Right renal pelvis (tissue), 4 donors: ENCODE data around the gene GLI3. TPM values are rescaled to one million over a fixed set of nuclear protein-coding genes. Genes with fewer than 3 reads are reported as not detected.

Experiments used
- DNase-seq, 4 donors: peaks; one replicate each; pipeline ENCODE4 v3.0.0-alpha.2; 2013; ENCODE audit warnings: low read depth in 4 of 4, low spot score in 3 of 4, missing footprints in 1 of 4
- polyA plus RNA-seq, 4 donors: library from polyadenylated mRNA; unstranded; fragments of 120-200 nt; gene quantifications; one replicate each; pipeline ENCODE4 v1.2.1, GENCODE V29; 2013; ENCODE audit not compliant: insufficient read length in 4 of 4

Gene GLI3
- polyA plus RNA-seq, 4 donors: 13.6 to 17.3 (median 15.1) TPM

- no peak for DNase-seq
Measured at GRCh38 chr7:42017349-42017986, 219.5 kb downstream of the GLI3 start.

- DNase-seq: no peak
Measured at GRCh38 chr7:42016517-42016916, 220.5 kb downstream of the GLI3 start.

GRCh38 chr7:42014625-42015618 lies 222.1 kb downstream of the GLI3 start:
- DNase-seq: no peak

GRCh38 chr7:42012786-42013360 lies 224.1 kb downstream of the GLI3 start:
- DNase-seq: no peak

GRCh38 chr7:42012313-42012712 lies 224.7 kb downstream of the GLI3 start:
- DNase-seq: no peak

GRCh38 chr7:42011846-42012245 lies 225.2 kb downstream of the GLI3 start:
- DNase-seq: no peak

GRCh38 chr7:42010751-42011150 lies 226.3 kb downstream of the GLI3 start:
- no peak for DNase-seq

GRCh38 chr7:42006801-42007513 lies 230.1 kb downstream of the GLI3 start:
- no peak for DNase-seq

- no peak for DNase-seq
Measured at GRCh38 chr7:42002654-42003053, 234.4 kb downstream of the GLI3 start.

- no peak for DNase-seq
Measured at GRCh38 chr7:41999736-42000283, 237.2 kb downstream of the GLI3 start.

- no peak for DNase-seq
Measured at GRCh38 chr7:41998041-41998440, 239.0 kb downstream of the GLI3 start.

- DNase-seq: no peak
Measured at GRCh38 chr7:41997151-41997550, 239.9 kb downstream of the GLI3 start.

GRCh38 chr7:41996381-41997035 lies 240.5 kb downstream of the GLI3 start:
- DNase-seq: no peak

GRCh38 chr7:41995632-41996271 lies 241.3 kb downstream of the GLI3 start:
- DNase-seq: no peak

GRCh38 chr7:41994746-41995110 lies 242.3 kb downstream of the GLI3 start:
- DNase-seq: no peak

- DNase-seq: no peak
Measured at GRCh38 chr7:41994036-41994745, 242.8 kb downstream of the GLI3 start.

- no peak for DNase-seq
Measured at GRCh38 chr7:41992881-41993867, 243.8 kb downstream of the GLI3 start.

- DNase-seq: no peak
Measured at GRCh38 chr7:41984888-41985287, 252.1 kb downstream of the GLI3 start.
